Mesenchymal stem cell (in vitro differentiated cells and primary cell): ENCODE results near the gene GRIFIN. TPM values are rescaled to one million over a fixed set of nuclear protein-coding genes. Genes with fewer than 3 reads are reported as not detected.

Source experiments
- DNase-seq: peaks from one replicate; pipeline ENCODE4 v3.0.0-alpha.2; 2013
- H2AFZ ChIP-seq: one replicate; pipeline ENCODE4 v1.6.1; 2013; ENCODE audit warnings: low read depth, mild to moderate bottlenecking, control low read depth, inconsistent platforms, low read length, moderate library complexity
- H2AK5ac ChIP-seq: 2 replicates; pipeline ENCODE4 v1.6.1; 2013; ENCODE audit warnings: low read length, moderate library complexity, mild to moderate bottlenecking, inconsistent platforms; ENCODE audit not compliant: severe bottlenecking
- H2BK120ac ChIP-seq: one replicate; pipeline ENCODE4 v1.6.1; 2013; ENCODE audit warnings: low read depth, mild to moderate bottlenecking, inconsistent platforms, low read length, moderate library complexity
- H2BK12ac ChIP-seq, 2 experiments: one replicate each; pipeline ENCODE4 v1.6.1; 2013; ENCODE audit warnings: inconsistent platforms in 2 of 2, low read length in 2 of 2, mild to moderate bottlenecking in 2 of 2, moderate library complexity in 2 of 2, control low read depth in 1 of 2
- H2BK15ac ChIP-seq: one replicate; pipeline ENCODE4 v1.6.1; 2013; ENCODE audit warnings: mild to moderate bottlenecking, low read depth, inconsistent platforms; ENCODE audit not compliant: poor library complexity, severe bottlenecking
- H2BK5ac ChIP-seq: 2 replicates; pipeline ENCODE4 v1.6.1; 2013; ENCODE audit warnings: low read depth, mild to moderate bottlenecking, low read length, control low read depth, inconsistent platforms; ENCODE audit not compliant: poor library complexity, severe bottlenecking
- H3K14ac ChIP-seq, 2 experiments: one replicate each; pipeline ENCODE4 v1.6.1; 2013; ENCODE audit warnings: inconsistent platforms in 2 of 2, low read length in 2 of 2, control low read depth in 1 of 2, mild to moderate bottlenecking in 1 of 2, moderate library complexity in 1 of 2
- H3K18ac ChIP-seq, 2 experiments: one replicate each; pipeline ENCODE4 v1.6.1; 2013; ENCODE audit warnings: inconsistent platforms in 2 of 2, low read length in 2 of 2, control low read depth in 1 of 2, low read depth in 1 of 2, mild to moderate bottlenecking in 1 of 2
- H3K23ac ChIP-seq, 2 experiments: one replicate each; pipeline ENCODE4 v1.6.1; 2013; ENCODE audit warnings: inconsistent platforms in 2 of 2, low read length in 2 of 2, mild to moderate bottlenecking in 2 of 2, moderate library complexity in 2 of 2, control low read depth in 1 of 2
- H3K27ac ChIP-seq: 2 replicates; pipeline ENCODE4 v1.5.1; 2013; ENCODE audit warnings: mild to moderate bottlenecking, moderate library complexity, low read length, control low read depth, inconsistent platforms; ENCODE audit not compliant: poor library complexity, severe bottlenecking
- H3K27me3 ChIP-seq, 2 experiments: 2 replicates each; pipeline versions ENCODE4 v1.6.1 to v1.7.0; 2013; ENCODE audit warnings: low read length in 2 of 2, mild to moderate bottlenecking in 2 of 2, moderate library complexity in 2 of 2, control low read depth in 1 of 2, inconsistent platforms in 1 of 2; ENCODE audit not compliant: control insufficient read depth in 1 of 2, insufficient read depth in 1 of 2
- H3K36me3 ChIP-seq, 2 experiments: 2 replicates each; pipeline versions ENCODE4 v1.6.1 to v1.7.0; 2013; ENCODE audit warnings: low read length in 2 of 2, control low read depth in 1 of 2, inconsistent platforms in 1 of 2, low read depth in 1 of 2, mild to moderate bottlenecking in 1 of 2; ENCODE audit not compliant: insufficient read depth in 2 of 2, control insufficient read depth in 1 of 2
- H3K4ac ChIP-seq, 2 experiments: one replicate each; pipeline ENCODE4 v1.6.1; 2013; ENCODE audit warnings: inconsistent platforms in 2 of 2, low read length in 2 of 2, mild to moderate bottlenecking in 2 of 2, moderate library complexity in 2 of 2, control low read depth in 1 of 2, low read depth in 1 of 2
- H3K4me1 ChIP-seq: 2 replicates; pipeline ENCODE4 v1.6.1; 2013; ENCODE audit warnings: low read depth, low read length, control low read depth; ENCODE audit not compliant: control insufficient read depth, insufficient read depth
- H3K4me2 ChIP-seq: 2 replicates; pipeline ENCODE4 v1.6.1; 2013; ENCODE audit warnings: low read length, mild to moderate bottlenecking, inconsistent platforms; ENCODE audit not compliant: poor library complexity, severe bottlenecking
- H3K4me3 ChIP-seq, 2 experiments: 2 replicates each; pipeline versions ENCODE4 v1.5.1 to v1.7.0; 2013; ENCODE audit warnings: low read length in 2 of 2, mild to moderate bottlenecking in 2 of 2, control low read depth in 1 of 2, low read depth in 1 of 2; ENCODE audit not compliant: insufficient read depth in 1 of 2
- H3K79me1 ChIP-seq: replicated peaks from 2 replicates; pipeline ENCODE4 v1.6.1; 2013; ENCODE audit warnings: mild to moderate bottlenecking, control low read depth, low read length, inconsistent platforms; ENCODE audit not compliant: poor library complexity, severe bottlenecking
- H3K9ac ChIP-seq: 2 replicates; pipeline ENCODE4 v1.7.0; 2013; ENCODE audit warnings: mild to moderate bottlenecking, low read length, moderate library complexity
- H3K9me3 ChIP-seq: 2 replicates; pipeline ENCODE4 v1.7.0; 2013; ENCODE audit warnings: mild to moderate bottlenecking, low read length; ENCODE audit not compliant: control insufficient read depth
- H4K8ac ChIP-seq: one replicate; pipeline ENCODE4 v1.6.1; 2013; ENCODE audit warnings: inconsistent platforms, mild to moderate bottlenecking, low read length, moderate library complexity
- H4K91ac ChIP-seq: one replicate; pipeline ENCODE4 v1.6.1; 2013; ENCODE audit warnings: mild to moderate bottlenecking, low read length, inconsistent platforms
- WGBS: methylation state at CpG from one replicate; pipeline ENCODE4 v1.1.7; 2013; ENCODE audit warnings: mixed read lengths; 5-methylcytosine and 5-hydroxymethylcytosine counted together
- polyA plus RNA-seq, 2 experiments: library from polyadenylated mRNA; stranded (reverse); fragments of 200-250 nt; gene quantifications; one replicate each; pipeline ENCODE4 v1.2.3, GENCODE V29; 2013

GRIFIN gene
- polyA plus RNA-seq (2013, experiment 1 of 2): not detected
- not detected for polyA plus RNA-seq (2013, experiment 2 of 2)

- Histone ChIP-seq H2AK5ac (no peak within 1 kb of the TSS), H3K27me3 (peaks cover 13 to 36% of the 10 kb centered on the region in 2 experiments), H3K18ac (no peak within 1 kb of the TSS), H2BK120ac (no peak within 1 kb of the TSS), H3K79me1 (peaks cover 4% of the 10 kb centered on the region), H4K91ac (peak within 1 kb of the TSS; percentile 15), H2BK15ac (peak within 1 kb of the TSS; percentile 45), H3K14ac (no peak within 1 kb of the TSS), H3K4me3 (no peak within 1 kb of the TSS), H3K27ac (no peak within 1 kb of the TSS), H2BK12ac (no peak within 1 kb of the TSS), H3K9ac (no peak within 1 kb of the TSS), H3K4me2 (peak within 1 kb of the TSS; percentile 3), H3K23ac (no peak within 1 kb of the TSS), H2AFZ (no peak within 1 kb of the TSS), H4K8ac (no peak within 1 kb of the TSS), H3K4ac (no peak within 1 kb of the TSS), H3K4me1 (peaks cover 44% of the 10 kb centered on the region), H3K9me3 (no peaks in the 10 kb centered on the region), H2BK5ac (no peak within 1 kb of the TSS), H3K36me3 (no peaks in the 10 kb centered on the region)
- 83% methylated on average over 2 of the region's 16 CpGs for WGBS
- DNase-seq: no peak
Measured at GRCh38 chr7:2476298-2476697, at the start of gene GRIFIN. Gene GRIFIN, minus strand, starts transcription at chr7:2476398. Its CDS starts 15 bp downstream, at chr7:2476383.

GRCh38 chr7:2524808-2525657 is 48.8 kb upstream of the GRIFIN start:
- H3K79me1 ChIP-seq: no peaks in the 10 kb centered on the region
- H2BK12ac ChIP-seq: peak overlapping the region in 1 of 2 experiments; percentile 74
- H3K4me3 ChIP-seq: no peak overlapping the region
- peak overlapping the region; percentile 27 for H3K27ac ChIP-seq
- no peak overlapping the region for H2AK5ac ChIP-seq
- no peak overlapping the region for H2BK15ac ChIP-seq
- peak overlapping the region in 1 of 2 experiments; percentile 28 for H3K18ac ChIP-seq
- no peak overlapping the region for H3K4me2 ChIP-seq
- H3K27me3 ChIP-seq: no peaks in the 10 kb centered on the region
- no peak overlapping the region for H2AFZ ChIP-seq
- DNase-seq: no peak
- H2BK5ac ChIP-seq: no peak overlapping the region
- H3K4ac ChIP-seq: no peak overlapping the region
- 90% methylated on average over 53 of the region's 53 CpGs for WGBS
- H3K9ac ChIP-seq: no peak overlapping the region
- no peak overlapping the region for H4K91ac ChIP-seq
- peaks cover 79% of the 10 kb centered on the region for H3K4me1 ChIP-seq
- no peak overlapping the region for H2BK120ac ChIP-seq
- no peak overlapping the region for H3K23ac ChIP-seq
- H3K9me3 ChIP-seq: no peaks in the 10 kb centered on the region
- peaks cover 0 to 85% of the 10 kb centered on the region in 2 experiments for H3K36me3 ChIP-seq
- H3K14ac ChIP-seq: no peak overlapping the region
- H4K8ac ChIP-seq: no peak overlapping the region

GRCh38 chr7:2523941-2524807 is 48.0 kb upstream of the GRIFIN start:
- Histone ChIP-seq H3K4ac (peak overlapping the region in 1 of 2 experiments; percentile 85), H3K27me3 (no peaks in the 10 kb centered on the region), H3K79me1 (no peaks in the 10 kb centered on the region), H3K23ac (no peak overlapping the region), H4K91ac (peak overlapping the region; percentile 36), H3K4me3 (peak overlapping the region in 1 of 2 experiments; percentile 79), H2BK120ac (no peak overlapping the region), H3K36me3 (peaks cover 0 to 76% of the 10 kb centered on the region in 2 experiments), H3K4me1 (peaks cover 72% of the 10 kb centered on the region), H2BK5ac (peak overlapping the region; percentile 33), H3K18ac (peak overlapping the region in 1 of 2 experiments; percentile 83), H4K8ac (peak overlapping the region; percentile 8), H2BK12ac (peak overlapping the region in 1 of 2 experiments; percentile 92), H3K9me3 (no peaks in the 10 kb centered on the region), H2AK5ac (no peak overlapping the region), H2BK15ac (no peak overlapping the region), H3K9ac (no peak overlapping the region), H3K4me2 (peak overlapping the region; percentile 90), H3K27ac (peak overlapping the region; percentile 62), H2AFZ (no peak overlapping the region), H3K14ac (no peak overlapping the region)
- peak; percentile 65 for DNase-seq
- 61% methylated on average over 46 of the region's 51 CpGs for WGBS
